Smooth muscle cell (in vitro differentiated cells): ENCODE data around the gene LMX1A. TPM values are rescaled to one million over a fixed set of nuclear protein-coding genes. Genes with fewer than 3 reads are reported as not detected.

Experiments used
- DNase-seq: peaks from one replicate; lab custom pipeline; 2025; ENCODE audit not compliant: unreplicated experiment; lab: John Stamatoyannopoulos, UW
- H2AFZ ChIP-seq: fragments of 200-600 bp; sonication (generic); 2 replicates; pipeline ENCODE4 v1.6.0; 2016; ENCODE audit warnings: antibody characterized with exemption, low read depth, mild to moderate bottlenecking
- H3F3A ChIP-seq: fragments of 200-600 bp; sonication (generic); 2 replicates; pipeline ENCODE4 v1.6.0; 2017; ENCODE audit warnings: antibody characterized with exemption, low read depth
- H3K27ac ChIP-seq: fragments of 200-600 bp; sonication (generic); 2 replicates; pipeline ENCODE4 v1.5.1; 2016; ENCODE audit warnings: low read depth, mild to moderate bottlenecking
- H3K27me3 ChIP-seq: fragments of 200-600 bp; sonication (generic); 2 replicates; pipeline ENCODE4 v1.6.1; 2016; ENCODE audit warnings: low read depth, mild to moderate bottlenecking
- H3K36me3 ChIP-seq: fragments of 200-600 bp; sonication (generic); 2 replicates; pipeline ENCODE4 v1.5.1; 2016; ENCODE audit warnings: low read depth
- H3K4me1 ChIP-seq: fragments of 200-600 bp; sonication (generic); 2 replicates; pipeline ENCODE4 v1.5.1; 2016; ENCODE audit warnings: low read depth
- H3K4me2 ChIP-seq: fragments of 200-600 bp; sonication (generic); 2 replicates; pipeline ENCODE4 v1.6.0; 2016; ENCODE audit warnings: mild to moderate bottlenecking
- H3K4me3 ChIP-seq: fragments of 200-600 bp; sonication (generic); 2 replicates; pipeline ENCODE4 v1.5.1; 2016; ENCODE audit warnings: mild to moderate bottlenecking
- H3K79me2 ChIP-seq: fragments of 200-600 bp; sonication (generic); 2 replicates; pipeline ENCODE4 v1.6.0; 2016; ENCODE audit warnings: low read depth, mild to moderate bottlenecking
- H3K9ac ChIP-seq: fragments of 200-600 bp; sonication (generic); 2 replicates; pipeline ENCODE4 v1.6.0; 2016; ENCODE audit warnings: low read depth
- H3K9me3 ChIP-seq: fragments of 200-600 bp; sonication (generic); replicated peaks from 2 replicates; pipeline ENCODE4 v1.5.1; 2016; ENCODE audit warnings: low read depth
- H4K20me1 ChIP-seq: fragments of 200-600 bp; sonication (generic); 2 replicates; pipeline ENCODE4 v1.6.0; 2016; ENCODE audit warnings: low read depth
- CTCF ChIP-seq: fragments of 200-600 bp; sonication (generic); IDR thresholded peaks from 2 replicates; pipeline ENCODE4 v1.5.1; 2017; ENCODE audit warnings: borderline replicate concordance, mild to moderate bottlenecking, antibody characterized with exemption; ENCODE audit not compliant: insufficient read depth, poor library complexity, severe bottlenecking
- WGBS: methylation state at CpG from one replicate; pipeline ENCODE4 v1.1.7; 2016; ENCODE audit warnings: low lambda C conversion rate; 5-methylcytosine and 5-hydroxymethylcytosine counted together
- polyA plus RNA-seq: library from polyadenylated mRNA; unstranded; fragments of >200 nt; fragmentation: Nextera tagmentation; extraction: Ambion mirVana; gene quantifications from 2 replicates; pipeline ENCODE4 v1.2.1, GENCODE V29; 2016
- total RNA-seq: library from RNA; depleted of rRNA; stranded (reverse); fragments of >200 nt; gene quantifications from 2 replicates; pipeline ENCODE4 v1.2.3, GENCODE V29; 2014

The LMX1A gene
- total and polyA plus RNA-seq, 2 experiments from 2014 or later = not detected

- WGBS = 80% methylated on average over 1 of the region's 1 CpG
- Histone ChIP-seq H3K4me1 (no peaks in the 10 kb centered on the region), H3K79me2 (no peaks in the 10 kb centered on the region), H3K36me3 (no peaks in the 10 kb centered on the region), H2AFZ (no peak overlapping the region), H3K4me2 (no peak overlapping the region), H3K9ac (no peak overlapping the region), H3K27me3 (peaks cover 10% of the 10 kb centered on the region), H3F3A (no peaks in the 10 kb centered on the region), H3K9me3 (no peaks in the 10 kb centered on the region), H3K4me3 (no peak overlapping the region), H3K27ac (peak overlapping the region; percentile 24), H4K20me1 (no peaks in the 10 kb centered on the region)
- TF ChIP-seq CTCF = no peak
- DNase-seq = no peak
These were observed 187.5 kb downstream of the LMX1A start for GRCh38 chr1:165169028-165169427.

- Histone ChIP-seq H3K9me3 (no peaks in the 10 kb centered on the region), H3K4me2 (no peak overlapping the region), H2AFZ (no peak overlapping the region), H3F3A (no peaks in the 10 kb centered on the region), H3K79me2 (no peaks in the 10 kb centered on the region), H4K20me1 (no peaks in the 10 kb centered on the region), H3K9ac (no peak overlapping the region), H3K36me3 (no peaks in the 10 kb centered on the region), H3K4me1 (no peaks in the 10 kb centered on the region), H3K27me3 (peaks cover 10% of the 10 kb centered on the region), H3K27ac (peak overlapping the region; percentile 24), H3K4me3 (no peak overlapping the region)
- TF ChIP-seq CTCF = no peak
- 33% methylated on average over 4 of the region's 4 CpGs for WGBS
- DNase-seq = no peak
These were observed 188.0 kb downstream of the LMX1A start for GRCh38 chr1:165168467-165168866.

- H3K4me2 ChIP-seq = no peak overlapping the region
- no peaks in the 10 kb centered on the region for H4K20me1 ChIP-seq
- H3F3A ChIP-seq = no peaks in the 10 kb centered on the region
- H3K79me2 ChIP-seq = no peaks in the 10 kb centered on the region
- no peak overlapping the region for H3K27ac ChIP-seq
- WGBS = 54% methylated on average over 11 of the region's 11 CpGs
- no peaks in the 10 kb centered on the region for H3K9me3 ChIP-seq
- no peaks in the 10 kb centered on the region for H3K4me1 ChIP-seq
- H3K36me3 ChIP-seq = no peaks in the 10 kb centered on the region
- H2AFZ ChIP-seq = no peak overlapping the region
- no peak for DNase-seq
- no peak overlapping the region for H3K4me3 ChIP-seq
- no peak for TF ChIP-seq CTCF
- H3K9ac ChIP-seq = no peak overlapping the region
- H3K27me3 ChIP-seq = peaks cover 22% of the 10 kb centered on the region
These were observed 193.8 kb downstream of the LMX1A start for GRCh38 chr1:165162671-165163241.

- no peaks in the 10 kb centered on the region for H3K4me1 ChIP-seq
- H3K4me3 ChIP-seq = no peak overlapping the region
- no peak for TF ChIP-seq CTCF
- DNase-seq = no peak
- H3K9ac ChIP-seq = no peak overlapping the region
- peaks cover 31% of the 10 kb centered on the region for H3K27me3 ChIP-seq
- H3K79me2 ChIP-seq = no peaks in the 10 kb centered on the region
- 84% methylated on average over 4 of the region's 4 CpGs for WGBS
- no peak overlapping the region for H2AFZ ChIP-seq
- H3K36me3 ChIP-seq = no peaks in the 10 kb centered on the region
- no peak overlapping the region for H3K4me2 ChIP-seq
- no peak overlapping the region for H3K27ac ChIP-seq
- H3F3A ChIP-seq = no peaks in the 10 kb centered on the region
- no peaks in the 10 kb centered on the region for H3K9me3 ChIP-seq
- no peaks in the 10 kb centered on the region for H4K20me1 ChIP-seq
These were observed 195.4 kb downstream of the LMX1A start for GRCh38 chr1:165161130-165161529.
